OCI-M1 (cell line): ENCODE results near the gene FGGY.
"Not testable (repeated sequence)": the region's sequence is repeated elsewhere in the genome, so short reads cannot be mapped to it uniquely, and the experiment has no call there.

Source experiments
- DNase-seq: peaks from one replicate; lab custom pipeline; 2025; lab: John Stamatoyannopoulos, UW

Gene FGGY

DNA sequence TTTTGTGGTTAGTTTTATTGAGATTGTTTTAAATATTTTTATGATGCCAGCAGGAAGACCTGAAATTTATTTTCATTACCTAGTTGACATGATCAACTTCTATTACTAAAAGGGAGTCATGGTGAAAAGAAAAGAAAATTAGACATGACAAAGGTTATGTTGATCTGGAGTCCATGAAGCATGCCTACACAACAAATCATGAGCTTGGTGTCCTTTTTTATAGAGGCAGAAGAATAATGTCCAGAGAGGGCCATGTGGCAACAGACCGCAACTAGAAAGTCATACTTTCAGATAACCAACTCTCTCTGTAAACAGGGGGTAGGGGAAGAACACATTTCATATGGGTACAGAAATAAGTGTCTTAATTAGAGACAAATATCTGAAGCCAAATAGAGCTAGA is 342.4 kb downstream of the FGGY start:
- DNase-seq = no peak

DNA sequence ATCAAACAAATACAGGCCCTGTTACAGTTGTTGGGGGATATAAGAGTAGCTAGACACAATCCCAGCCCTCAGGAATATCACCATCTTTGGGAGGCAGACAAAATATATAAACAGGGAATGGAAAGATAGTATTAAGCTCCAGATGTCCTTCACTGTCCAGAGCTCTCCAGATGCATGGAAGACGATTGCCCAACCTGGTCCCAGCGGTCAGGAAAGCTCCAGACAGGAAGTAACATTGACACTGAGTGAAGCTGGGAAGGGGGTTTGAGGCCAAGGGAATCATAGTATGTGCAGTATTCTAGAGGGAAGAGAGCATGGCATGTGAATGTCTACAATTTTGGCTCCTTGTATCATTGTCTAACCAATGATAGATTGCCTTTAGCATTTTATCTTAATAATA is 344.0 kb downstream of the FGGY start:
- no peak for DNase-seq

DNA sequence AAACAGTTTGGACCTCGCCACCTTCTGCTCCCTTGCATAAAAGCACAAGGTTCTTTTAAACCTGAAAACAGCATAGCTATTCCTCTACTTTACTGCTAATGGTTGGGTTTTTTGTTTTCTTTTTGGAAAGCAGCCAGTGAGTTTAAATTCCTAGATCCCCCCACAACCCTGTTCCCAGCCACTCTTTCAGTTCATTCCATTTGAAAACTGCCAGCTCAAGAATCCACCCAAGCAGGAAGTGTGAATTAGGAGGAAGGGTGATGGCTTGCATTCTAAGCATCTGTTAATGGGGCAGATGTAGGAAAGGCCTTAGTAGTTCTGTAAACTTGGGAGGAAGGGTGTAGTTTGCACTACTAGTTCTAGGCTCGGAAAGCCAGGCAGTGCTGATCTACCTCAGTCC is 344.9 kb downstream of the FGGY start:
- DNase-seq = no peak

DNA sequence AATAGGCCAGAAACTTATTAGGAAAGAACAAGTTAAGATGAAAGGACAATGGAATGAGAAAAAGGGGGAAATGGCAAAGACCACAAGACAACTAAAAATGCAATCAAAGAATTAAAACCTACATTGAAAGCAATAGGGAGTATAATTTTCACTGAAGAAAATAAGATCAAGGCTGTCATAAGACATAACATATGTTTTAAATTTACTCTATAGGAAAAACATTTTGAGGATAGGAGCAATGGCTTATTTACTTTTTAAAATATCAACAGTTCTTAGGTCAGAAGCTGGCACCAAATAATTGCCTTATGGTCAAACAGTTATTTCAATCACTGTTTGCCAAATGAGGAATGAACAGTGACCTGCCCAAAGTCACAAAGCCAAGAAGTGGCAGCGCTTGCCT is 346.6 kb downstream of the FGGY start:
- DNase-seq = no peak

DNA sequence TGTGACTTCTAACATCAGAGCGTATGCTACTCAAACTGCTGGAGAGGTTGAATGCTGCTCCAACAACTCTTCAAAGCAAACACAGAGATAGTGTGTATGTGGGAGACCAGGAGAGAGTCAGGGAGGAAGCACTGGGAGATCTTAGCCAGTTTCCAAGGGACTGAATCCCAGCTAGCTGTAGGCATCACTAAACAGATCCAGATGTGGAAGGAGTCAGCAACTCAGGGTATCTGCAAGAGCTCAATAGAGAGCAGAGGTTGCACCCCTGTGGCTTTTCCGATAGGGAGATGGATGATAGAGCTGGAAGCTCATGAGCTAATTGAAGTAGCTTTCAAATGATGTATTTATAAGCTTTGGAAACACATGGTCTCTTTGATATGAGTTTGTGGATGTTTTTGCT is 349.0 kb downstream of the FGGY start:
- no peak for DNase-seq

DNA sequence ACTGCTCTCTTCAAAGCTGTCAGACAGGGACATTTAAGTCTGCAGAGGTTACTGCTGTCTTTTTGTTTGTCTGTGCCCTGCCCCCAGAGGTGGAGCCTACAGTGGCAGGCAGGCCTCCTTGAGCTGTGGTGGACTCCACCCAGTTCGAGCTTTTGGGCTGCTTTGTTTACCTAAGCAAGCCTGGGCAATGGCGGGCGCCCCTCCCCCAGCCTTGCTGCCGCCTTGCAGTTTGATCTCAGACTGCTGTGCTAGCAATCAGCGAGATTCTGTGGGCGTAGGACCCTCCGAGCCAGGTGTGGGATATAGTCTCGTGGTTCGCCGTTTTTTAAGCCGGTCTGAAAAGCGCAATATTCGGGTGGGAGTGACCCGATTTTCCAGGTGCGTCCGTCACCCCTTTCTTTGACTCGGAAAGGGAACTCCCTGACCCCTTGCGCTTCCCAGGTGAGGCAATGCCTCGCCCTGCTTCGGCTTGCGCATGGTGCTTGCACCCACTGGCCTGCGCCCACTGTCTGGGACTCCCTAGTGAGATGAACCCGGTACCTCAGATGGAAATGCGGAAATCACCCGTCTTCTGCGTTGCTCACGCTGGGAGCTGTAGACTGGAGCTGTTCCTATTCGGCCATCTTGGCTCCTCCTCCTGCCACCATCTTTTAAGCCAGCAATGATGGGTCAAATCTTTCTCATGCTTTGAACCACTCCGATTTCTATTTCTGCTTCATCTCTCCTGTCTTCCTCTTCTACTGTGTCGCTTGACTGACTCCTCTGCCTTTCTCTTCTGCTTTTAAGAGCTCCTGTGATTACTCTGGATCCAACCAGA is 356.5 kb downstream of the FGGY start:
- DNase-seq = not testable (repeated sequence)

DNA sequence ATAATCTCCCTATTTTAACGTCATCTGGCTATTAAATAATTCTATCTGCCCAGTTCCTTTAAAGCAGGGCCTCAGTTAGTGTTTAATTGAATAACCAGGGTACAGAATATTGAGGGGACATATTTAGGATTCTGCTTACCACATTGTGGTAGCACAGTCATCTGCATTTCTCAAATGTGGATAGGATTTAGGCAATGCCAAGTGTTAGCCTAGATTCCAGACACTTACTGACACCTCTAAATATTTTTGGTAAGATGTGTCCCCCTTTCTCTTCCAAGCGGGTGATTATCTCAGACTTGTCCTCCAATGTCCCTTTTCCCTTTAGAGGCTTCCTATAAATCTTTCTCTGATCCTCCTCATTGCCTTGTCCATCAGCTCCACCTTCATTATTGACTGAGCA is 357.1 kb downstream of the FGGY start:
- no peak for DNase-seq

DNA sequence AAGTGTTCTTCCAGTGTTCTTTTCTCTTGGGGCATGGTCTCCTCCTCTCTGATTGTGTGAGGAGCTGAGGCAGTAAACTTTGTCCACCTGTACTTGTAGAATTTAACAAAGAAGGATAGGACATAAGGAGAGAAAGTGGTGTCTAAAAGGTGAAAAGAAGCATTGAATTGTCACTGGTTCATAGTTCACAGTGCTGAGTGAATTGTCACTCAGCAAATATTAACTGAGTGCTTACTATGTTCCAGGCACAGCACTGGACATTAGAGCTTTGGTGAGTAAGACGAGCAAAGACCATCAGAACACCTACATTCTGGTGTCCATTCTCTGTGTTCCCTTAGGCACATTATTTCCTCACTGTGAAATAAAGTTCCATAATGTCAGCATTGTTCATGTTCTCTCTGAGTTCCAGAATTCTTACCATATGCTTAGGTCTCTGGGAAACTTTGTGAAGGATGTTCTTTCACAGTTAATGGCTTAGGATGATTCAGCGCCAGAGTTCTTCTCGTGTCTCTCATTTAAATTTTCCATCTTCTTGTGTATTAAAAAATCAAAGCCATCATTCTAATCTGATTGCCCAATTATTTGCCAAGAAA is 361.1 kb downstream of the FGGY start:
- no peak for DNase-seq

DNA sequence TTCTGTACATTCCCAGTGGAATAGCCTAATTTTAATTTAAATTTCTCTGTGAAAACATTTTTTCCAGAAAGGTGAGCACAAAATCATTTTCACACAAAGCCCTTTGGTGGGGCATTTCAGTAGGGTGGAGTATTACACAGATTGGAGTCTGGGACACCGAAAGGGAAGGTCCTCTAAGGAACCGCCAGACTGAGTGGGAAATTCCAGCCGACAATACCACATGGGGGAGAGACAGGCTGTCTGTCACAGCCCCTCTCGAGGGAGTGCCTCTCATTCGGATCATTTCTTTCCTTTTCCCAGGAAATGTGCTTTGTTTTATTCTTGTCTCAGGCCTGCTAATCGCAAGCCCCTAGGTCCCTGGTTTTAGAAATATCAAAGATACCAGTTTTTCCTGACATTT is 367.3 kb downstream of the FGGY start:
- DNase-seq = no peak

DNA sequence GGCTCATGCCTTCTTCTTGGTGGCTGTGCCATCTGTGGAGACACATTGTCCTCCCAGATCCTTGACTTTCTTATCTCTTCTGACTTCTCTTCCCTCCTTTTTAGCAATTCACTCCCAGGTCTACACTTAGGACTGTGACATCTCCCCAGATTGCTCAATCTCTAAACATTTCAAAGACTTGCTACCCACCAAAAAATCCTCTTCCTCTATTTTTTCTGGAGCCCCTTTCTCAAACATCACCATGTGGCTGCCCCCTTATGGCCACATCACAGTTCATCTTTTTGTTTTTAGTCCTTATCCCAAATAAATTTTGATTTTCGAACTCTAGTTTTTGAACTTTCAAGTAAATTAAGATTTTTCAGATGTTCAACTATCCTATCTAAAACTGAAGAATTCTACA is 369.2 kb downstream of the FGGY start:
- peak; percentile 31 for DNase-seq

DNA sequence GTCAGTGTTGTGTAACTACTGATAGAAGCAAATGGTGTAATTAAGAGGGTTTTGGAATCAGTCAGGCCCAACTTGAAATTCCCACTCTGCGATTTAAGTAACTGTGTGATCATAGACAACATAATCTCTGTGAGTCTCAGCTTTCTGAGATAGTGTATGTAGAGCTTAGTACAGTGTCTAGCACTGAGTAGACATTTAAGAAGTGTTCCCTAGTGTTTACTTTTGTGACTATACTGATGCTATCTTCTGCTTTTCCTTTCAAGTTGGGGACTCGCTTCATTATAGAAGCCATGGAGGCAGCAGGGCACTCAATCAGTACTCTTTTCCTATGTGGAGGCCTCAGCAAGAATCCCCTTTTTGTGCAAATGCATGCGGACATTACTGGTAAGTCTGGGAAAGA is 370.1 kb downstream of the FGGY start:
- DNase-seq = no peak

DNA sequence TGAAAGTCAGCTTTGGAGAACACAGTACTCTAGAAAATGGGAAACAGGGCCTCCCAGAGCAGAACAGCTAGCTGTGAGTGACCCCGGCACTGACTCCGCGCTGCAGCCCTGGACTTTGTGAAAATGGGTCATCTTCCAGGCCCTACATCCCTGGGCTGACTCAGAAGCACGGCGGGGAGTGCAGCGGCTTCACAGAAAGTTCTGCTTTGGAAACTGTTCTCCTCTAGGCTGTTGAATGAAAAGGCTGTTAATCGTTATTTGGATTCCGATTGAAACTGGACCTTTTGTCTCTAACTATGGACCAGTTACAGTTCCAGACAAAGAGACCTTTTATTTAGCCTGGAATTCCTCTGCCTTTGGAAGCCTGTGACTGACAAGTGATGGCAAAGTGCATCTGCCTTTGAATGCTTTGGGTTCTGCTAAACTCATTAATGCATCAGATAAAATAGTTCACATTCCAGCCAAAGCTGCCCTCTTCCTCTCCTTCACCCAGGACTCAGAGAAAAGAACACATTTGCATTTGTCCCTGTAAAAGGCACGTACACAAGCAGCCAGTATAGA is 372.9 kb downstream of the FGGY start:
- no peak for DNase-seq

DNA sequence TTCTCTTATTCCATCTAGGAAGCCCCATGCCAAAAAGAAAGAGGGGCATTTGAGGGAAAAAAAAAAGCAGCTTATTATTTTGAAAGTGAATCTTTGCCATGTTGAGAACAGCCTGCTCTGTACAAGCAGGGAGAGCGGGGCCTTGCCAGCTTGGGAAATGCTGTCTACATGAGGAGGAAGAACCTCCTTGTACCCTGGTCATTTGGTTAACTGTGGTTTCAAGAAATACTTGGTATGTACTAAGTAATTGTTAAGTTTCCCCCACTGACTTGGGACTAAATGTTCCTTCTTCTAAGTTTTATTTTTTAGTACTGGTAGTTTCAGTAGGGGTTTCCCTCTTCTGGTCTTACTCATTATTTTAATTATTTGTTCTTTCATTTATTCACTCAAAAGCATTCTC is 373.8 kb downstream of the FGGY start:
- DNase-seq = no peak

DNA sequence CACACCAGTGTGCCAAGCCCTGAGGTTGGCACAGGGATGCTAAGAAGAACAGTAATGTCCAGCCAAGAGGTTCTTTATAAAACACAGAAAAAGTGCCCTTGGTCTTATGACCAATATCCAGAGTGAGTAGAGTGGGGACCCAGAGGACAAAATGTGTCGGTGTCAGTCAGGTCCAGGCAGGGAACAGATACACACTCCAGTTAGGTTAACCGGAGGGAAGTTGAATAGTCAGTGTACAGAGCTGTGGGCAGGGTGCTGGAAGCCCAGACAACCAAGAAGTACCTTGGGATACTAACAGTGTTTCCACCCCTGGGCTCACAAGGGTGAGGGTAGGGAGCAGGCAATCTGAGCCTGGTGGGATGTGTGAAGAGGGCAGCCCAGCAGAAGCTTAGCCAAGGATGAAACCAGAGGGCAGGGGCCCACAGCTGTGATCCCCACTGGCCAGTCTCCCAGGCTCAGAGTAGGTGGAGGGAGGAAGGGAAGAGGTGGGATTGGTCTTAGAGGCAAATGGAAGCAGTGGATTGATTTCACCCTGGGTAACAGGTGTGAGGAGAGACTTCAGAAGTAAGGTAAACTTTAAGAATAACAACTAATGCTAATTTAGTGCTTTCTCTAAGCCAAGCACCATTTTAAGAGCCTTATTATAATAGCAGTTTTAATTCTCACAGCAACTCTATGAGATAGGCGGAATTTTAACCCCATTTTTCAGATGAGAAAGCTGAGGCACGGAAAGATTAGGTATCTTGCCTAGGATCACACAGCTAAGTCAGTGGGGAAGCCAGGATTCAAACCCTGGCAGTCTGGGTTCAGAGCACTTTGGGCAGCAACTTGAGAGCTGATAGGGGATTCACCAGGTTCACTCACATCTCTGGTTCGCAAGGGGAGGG is 374.4 kb downstream of the FGGY start:
- DNase-seq = no peak

DNA sequence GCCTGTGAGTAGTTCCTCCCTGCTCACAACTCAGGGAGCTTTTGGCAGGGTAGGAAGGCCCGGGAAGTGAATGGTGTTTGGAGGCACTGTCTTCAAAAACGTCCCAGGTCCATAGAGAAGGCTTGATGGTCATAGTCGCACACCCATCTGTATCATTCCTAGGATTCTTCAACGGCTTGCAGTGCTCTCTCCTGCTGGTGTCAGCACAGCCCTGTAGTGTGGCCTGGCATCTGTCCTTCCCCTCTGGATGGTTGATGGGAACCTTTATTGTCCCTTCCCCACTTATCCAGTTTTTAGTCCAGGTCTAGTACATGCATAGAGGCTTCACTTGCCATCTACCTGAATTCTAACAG is 375.0 kb downstream of the FGGY start:
- DNase-seq = no peak

DNA sequence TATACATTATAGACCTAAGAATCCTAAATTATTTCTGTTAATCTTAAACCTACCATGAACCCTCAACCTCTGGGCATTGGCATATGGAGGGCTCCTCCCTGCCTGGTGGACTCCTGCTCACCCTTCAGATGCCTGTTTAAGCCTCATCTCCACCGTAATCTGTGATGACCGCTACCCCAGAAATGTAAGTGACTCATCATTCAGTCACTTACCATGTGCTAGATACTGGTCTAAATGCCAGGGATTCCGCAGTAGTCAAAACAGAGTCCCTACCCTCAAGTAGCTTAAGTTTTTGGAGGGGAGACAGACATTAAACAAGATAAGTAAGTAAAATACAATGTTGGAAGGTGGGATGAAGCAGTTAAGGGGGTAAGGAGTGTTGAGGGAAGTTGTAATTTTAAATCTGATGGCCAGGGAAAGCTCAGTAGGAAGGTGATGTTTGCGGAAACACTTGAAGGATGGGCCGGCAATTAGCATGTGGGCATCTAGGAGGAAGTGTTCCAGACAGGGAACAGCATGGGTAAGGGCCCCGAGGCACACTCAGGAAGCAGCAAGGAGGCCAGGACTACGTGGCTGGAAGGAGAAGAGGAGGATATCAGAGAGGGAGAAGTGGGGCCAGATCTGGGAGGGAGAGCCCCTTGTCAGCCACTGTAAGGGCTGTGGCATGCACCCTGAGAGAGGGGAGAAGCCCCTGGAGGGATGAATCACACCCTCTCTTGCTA is 376.1 kb downstream of the FGGY start:
- DNase-seq = no peak

DNA sequence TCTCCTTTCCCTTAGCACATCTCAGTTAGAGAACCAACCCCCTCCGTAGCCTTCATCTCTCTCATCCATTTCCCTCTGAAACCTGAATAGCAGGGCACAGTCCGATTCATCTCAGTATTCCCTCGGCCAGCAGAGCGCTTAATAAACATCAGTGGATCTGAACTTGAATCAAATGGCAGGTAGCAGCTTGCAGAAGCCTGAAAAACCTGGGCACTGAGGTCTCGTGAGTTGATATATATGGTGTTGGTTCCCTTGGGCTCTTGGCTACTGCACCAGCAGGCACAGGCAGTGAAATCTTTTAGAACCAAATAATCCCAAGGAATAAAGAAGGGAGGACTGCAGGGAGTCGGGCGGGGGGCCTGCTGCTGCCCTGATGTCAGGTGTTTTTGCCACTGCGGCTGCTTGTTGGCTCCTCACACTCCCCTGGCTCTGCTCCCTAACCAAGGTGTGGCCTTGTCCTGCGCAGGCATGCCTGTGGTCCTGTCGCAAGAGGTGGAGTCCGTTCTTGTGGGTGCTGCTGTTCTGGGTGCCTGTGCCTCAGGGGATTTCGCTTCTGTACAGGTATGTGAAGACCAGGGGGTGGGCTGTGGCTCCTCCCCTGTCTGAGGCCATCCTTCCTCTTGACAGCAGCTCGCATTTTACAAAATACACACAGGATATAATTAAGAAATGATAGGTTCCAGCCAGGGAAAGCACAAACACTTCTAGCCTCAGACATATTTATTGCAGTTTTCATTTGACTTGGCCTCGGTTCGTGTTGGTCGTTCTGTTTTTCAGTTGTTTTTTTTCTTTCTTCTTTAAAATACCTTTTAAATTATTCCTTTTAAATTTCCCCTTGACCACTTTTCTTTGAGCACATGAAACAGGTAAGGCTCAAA is 376.9 kb downstream of the FGGY start:
- no peak for DNase-seq

DNA sequence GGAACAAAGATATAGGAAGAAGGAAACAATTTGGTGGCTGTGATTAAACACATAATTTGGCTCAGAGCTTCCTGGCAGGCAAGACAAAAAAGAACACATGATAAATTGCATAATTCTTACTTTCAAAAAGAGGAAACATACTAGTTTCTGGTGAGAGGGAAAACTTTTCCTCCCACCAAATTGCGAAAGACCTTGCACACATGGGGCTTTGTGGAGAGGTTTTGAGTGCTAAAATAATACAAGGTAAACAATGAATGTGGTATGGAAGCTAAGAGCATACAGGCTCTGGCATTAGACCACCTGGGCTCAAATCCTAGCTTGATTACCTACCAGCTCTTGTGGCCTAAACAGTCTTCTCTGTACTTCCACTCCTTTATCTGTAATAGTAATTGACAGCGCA is 377.7 kb downstream of the FGGY start:
- DNase-seq = peak; percentile 63

DNA sequence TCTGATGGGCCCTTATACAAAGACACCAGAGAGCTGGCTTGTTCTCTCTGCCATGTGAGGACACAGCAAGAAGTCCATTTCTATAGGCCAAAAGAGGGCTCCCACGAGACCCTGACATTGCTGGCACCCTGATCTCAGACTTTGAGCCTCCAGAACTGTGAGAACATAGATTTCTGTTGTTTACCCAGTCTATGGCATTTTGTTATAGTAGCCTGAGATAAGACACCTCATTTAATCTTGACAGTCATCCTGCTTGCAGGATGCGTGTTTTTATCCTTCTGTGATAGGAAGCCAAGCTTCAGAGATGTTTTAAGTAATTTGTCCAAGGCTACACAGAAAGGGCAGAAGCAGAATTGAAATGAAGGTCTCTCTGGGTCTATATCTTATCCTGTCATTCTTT is 379.0 kb downstream of the FGGY start:
- no peak for DNase-seq

DNA sequence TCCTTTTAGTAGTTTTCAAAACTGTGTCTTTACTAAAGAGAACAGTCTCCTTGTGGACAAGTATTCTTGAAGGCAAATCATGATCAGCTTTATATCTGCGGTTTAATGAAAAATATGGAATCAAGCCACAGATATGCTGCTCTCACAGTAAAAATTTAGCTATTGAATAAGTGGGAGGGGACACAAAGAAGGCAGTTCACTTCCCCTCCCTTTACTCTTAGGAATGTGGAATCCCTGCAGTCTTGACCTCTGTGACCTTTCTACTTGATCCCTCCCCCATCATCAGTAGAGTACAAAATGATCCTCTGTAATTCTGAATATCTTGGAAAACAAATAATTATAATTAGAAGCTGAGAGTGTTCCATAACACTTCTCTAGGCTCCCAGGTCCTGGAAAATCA is 381.1 kb downstream of the FGGY start:
- DNase-seq = no peak
